ENCODE results near the gene RUFY3.

Gene RUFY3

GRCh38 chr4:70778888-70779422 is 57.2 kb downstream of the RUFY3 start:
- DNase-seq (ENCODE audit: low read depth in 2 of 2): no peak

- no peak for DNase-seq (ENCODE audit: low read depth in 2 of 2)
These were observed 61.3 kb downstream of the RUFY3 start for GRCh38 chr4:70783096-70783495.

- no peak for DNase-seq (ENCODE audit: low read depth in 2 of 2)
These were observed 65.7 kb downstream of the RUFY3 start for GRCh38 chr4:70787496-70787895.

- no peak for DNase-seq (ENCODE audit: low read depth in 2 of 2)
These were observed 67.0 kb downstream of the RUFY3 start for GRCh38 chr4:70788733-70789132.

- DNase-seq (ENCODE audit: low read depth in 2 of 2): no peak
These were observed 71.9 kb downstream of the RUFY3 start for GRCh38 chr4:70793626-70794025.

- DNase-seq (ENCODE audit: low read depth in 2 of 2): no peak
These were observed 79.6 kb downstream of the RUFY3 start for GRCh38 chr4:70801265-70801809.

GRCh38 chr4:70802928-70803580 is 81.3 kb downstream of the RUFY3 start:
- no peak for DNase-seq (ENCODE audit: low read depth in 2 of 2)

GRCh38 chr4:70808151-70808550 is 86.4 kb downstream of the RUFY3 start:
- no peak for DNase-seq (ENCODE audit: low read depth in 2 of 2)

- DNase-seq (ENCODE audit: low read depth in 2 of 2): no peak
These were observed 93.6 kb downstream of the RUFY3 start for GRCh38 chr4:70815370-70815769.

GRCh38 chr4:70816894-70817293 is 95.1 kb downstream of the RUFY3 start:
- no peak for DNase-seq (ENCODE audit: low read depth in 2 of 2)

GRCh38 chr4:70818173-70818855 is 96.5 kb downstream of the RUFY3 start:
- DNase-seq (ENCODE audit: low read depth in 2 of 2): no peak

GRCh38 chr4:70818921-70819320 is 97.2 kb downstream of the RUFY3 start:
- no peak for DNase-seq (ENCODE audit: low read depth in 2 of 2)

- DNase-seq (ENCODE audit: low read depth in 2 of 2): no peak
These were observed 107.3 kb downstream of the RUFY3 start for GRCh38 chr4:70829015-70829414.

GRCh38 chr4:70829492-70829891 is 107.7 kb downstream of the RUFY3 start:
- DNase-seq (ENCODE audit: low read depth in 2 of 2): no peak

- no peak for DNase-seq (ENCODE audit: low read depth in 2 of 2)
These were observed 108.3 kb downstream of the RUFY3 start for GRCh38 chr4:70830054-70830453.

- DNase-seq (ENCODE audit: low read depth in 2 of 2): no peak
These were observed 109.5 kb downstream of the RUFY3 start for GRCh38 chr4:70831293-70831692.

GRCh38 chr4:70833675-70834074 is 111.9 kb downstream of the RUFY3 start:
- DNase-seq (ENCODE audit: low read depth in 2 of 2): no peak

- DNase-seq (ENCODE audit: low read depth in 2 of 2): no peak
These were observed 114.3 kb downstream of the RUFY3 start for GRCh38 chr4:70836081-70836480.

- no peak for DNase-seq (ENCODE audit: low read depth in 2 of 2)
These were observed 116.4 kb downstream of the RUFY3 start for GRCh38 chr4:70838204-70838603.

GRCh38 chr4:70838666-70839588 is 117.2 kb downstream of the RUFY3 start:
- DNase-seq (ENCODE audit: low read depth in 2 of 2): peak; percentile 34 to 64

GRCh38 chr4:70839589-70840093 is 117.9 kb downstream of the RUFY3 start, which contains the start of gene GRSF1:
Gene GRSF1 (minus strand): TSS chr4:70839890. CDS start chr4:70839827, 63 bp downstream.
- DNase-seq (ENCODE audit: low read depth in 2 of 2): peak; percentile 91 to 93

- DNase-seq (ENCODE audit: low read depth in 2 of 2): peak; percentile 40 to 48
These were observed 118.4 kb downstream of the RUFY3 start for GRCh38 chr4:70840137-70840536.
